Trophoblast cell (in vitro differentiated cells and primary cell): ENCODE data around the gene ANXA10.
A peak's percentile ranks its signal among the peaks of the same experiment; 100 is the strongest.

Experiments used
- DNase-seq, 2 donors: peaks; one replicate each; pipeline ENCODE4 v3.0.0-alpha.2; 2016
- H2AFZ ChIP-seq: 2 replicates; pipeline ENCODE4 v1.6.1; 2013; ENCODE audit warnings: low read length, moderate library complexity, mild to moderate bottlenecking; ENCODE audit not compliant: insufficient read depth, poor library complexity
- H2AK5ac ChIP-seq: 2 replicates; pipeline ENCODE4 v1.6.1; 2013; ENCODE audit warnings: mild to moderate bottlenecking, low read length
- H2BK120ac ChIP-seq: 2 replicates; pipeline ENCODE4 v1.6.1; 2013; ENCODE audit warnings: low read length, mild to moderate bottlenecking, moderate library complexity; ENCODE audit not compliant: insufficient read depth, poor library complexity
- H2BK12ac ChIP-seq: 2 replicates; pipeline ENCODE4 v1.6.1; 2013; ENCODE audit warnings: mild to moderate bottlenecking, low read length, moderate library complexity
- H2BK5ac ChIP-seq: 2 replicates; pipeline ENCODE4 v1.6.1; 2013; ENCODE audit warnings: low read length, low read depth, moderate library complexity, mild to moderate bottlenecking; ENCODE audit not compliant: poor library complexity
- H3K14ac ChIP-seq: 2 replicates; pipeline ENCODE4 v1.6.1; 2013; ENCODE audit warnings: mild to moderate bottlenecking, low read length
- H3K18ac ChIP-seq: 2 replicates; pipeline ENCODE4 v1.6.1; 2013; ENCODE audit warnings: mild to moderate bottlenecking, low read length
- H3K23ac ChIP-seq: 2 replicates; pipeline ENCODE4 v1.6.1; 2013; ENCODE audit warnings: low read length
- H3K27ac ChIP-seq: 2 replicates; pipeline ENCODE4 v1.5.1; 2013; ENCODE audit warnings: low read depth, mild to moderate bottlenecking, inconsistent platforms, low read length, moderate library complexity
- H3K27me3 ChIP-seq: 2 replicates; pipeline ENCODE4 v1.6.1; 2013; ENCODE audit warnings: inconsistent platforms, mild to moderate bottlenecking, low read length, moderate library complexity; ENCODE audit not compliant: insufficient read depth
- H3K36me3 ChIP-seq, 2 experiments: 1 replicate in 1 of 2; 2 replicates in 1 of 2; pipeline ENCODE4 v1.6.1; 2013; ENCODE audit warnings: low read length in 2 of 2, mild to moderate bottlenecking in 2 of 2, moderate library complexity in 1 of 2; ENCODE audit not compliant: insufficient read depth in 2 of 2, control insufficient read depth in 1 of 2
- H3K4ac ChIP-seq: 2 replicates; pipeline ENCODE4 v1.6.1; 2013; ENCODE audit warnings: low read depth, mild to moderate bottlenecking, low read length, moderate library complexity
- H3K4me1 ChIP-seq, 2 experiments: 1 replicate in 1 of 2; 2 replicates in 1 of 2; pipeline ENCODE4 v1.6.1; 2013; ENCODE audit warnings: low read length in 2 of 2, mild to moderate bottlenecking in 2 of 2, moderate library complexity in 1 of 2; ENCODE audit not compliant: insufficient read depth in 2 of 2, control insufficient read depth in 1 of 2
- H3K4me2 ChIP-seq: 2 replicates; pipeline ENCODE4 v1.6.1; 2013; ENCODE audit warnings: inconsistent platforms, mild to moderate bottlenecking, low read length, moderate library complexity
- H3K4me3 ChIP-seq: 2 replicates; pipeline ENCODE4 v1.5.1; 2013; ENCODE audit warnings: mild to moderate bottlenecking, low read depth, low read length, inconsistent platforms
- H3K79me1 ChIP-seq: one replicate; pipeline ENCODE4 v1.6.1; 2013; ENCODE audit warnings: low read length
- H3K79me2 ChIP-seq: 2 replicates; pipeline ENCODE4 v1.6.1; 2013; ENCODE audit warnings: low read length, mild to moderate bottlenecking; ENCODE audit not compliant: control insufficient read depth, insufficient read depth, poor library complexity
- H3K9ac ChIP-seq: 2 replicates; pipeline ENCODE4 v1.6.1; 2013; ENCODE audit warnings: mild to moderate bottlenecking, low read length
- H3K9me3 ChIP-seq: 2 replicates; pipeline ENCODE4 v1.6.1; 2013; ENCODE audit warnings: low read depth, mild to moderate bottlenecking, control low read depth, inconsistent platforms, low read length; ENCODE audit not compliant: insufficient read depth
- H4K12ac ChIP-seq: 2 replicates; pipeline ENCODE4 v1.6.1; 2013; ENCODE audit warnings: low read depth, mild to moderate bottlenecking, low read length, moderate library complexity
- H4K8ac ChIP-seq: 2 replicates; pipeline ENCODE4 v1.6.1; 2013; ENCODE audit warnings: low read depth, mild to moderate bottlenecking, low read length, moderate library complexity
- H4K91ac ChIP-seq: one replicate; pipeline ENCODE4 v1.6.1; 2013; ENCODE audit warnings: low read depth, mild to moderate bottlenecking, low read length, moderate library complexity
- WGBS: extraction: QIAGEN DNeasy Blood & Tissue Kit; methylation state at CpG from one replicate; pipeline ENCODE4 v1.1.7; 2013; ENCODE audit warnings: missing lambda C conversion rate; ENCODE audit not compliant: insufficient read length, insufficient coverage; ENCODE audit errors: extremely low coverage; 5-methylcytosine and 5-hydroxymethylcytosine counted together

Gene ANXA10

GRCh38 chr4:168218645-168219044, 126.3 kb downstream of the ANXA10 start:
- no peaks in the 10 kb centered on the region for H3K4me1 ChIP-seq
- H3K36me3 ChIP-seq: no peaks in the 10 kb centered on the region
- no peak overlapping the region for H4K12ac ChIP-seq
- no peak overlapping the region for H3K9ac ChIP-seq
- peak; percentile 14 to 91 for DNase-seq
- H2BK12ac ChIP-seq: no peak overlapping the region
- no peaks in the 10 kb centered on the region for H3K79me2 ChIP-seq
- no peak overlapping the region for H3K18ac ChIP-seq
- H3K4ac ChIP-seq: no peak overlapping the region
- no peak overlapping the region for H3K23ac ChIP-seq
- H2BK120ac ChIP-seq: no peak overlapping the region
- H3K4me3 ChIP-seq: no peak overlapping the region
- no peak overlapping the region for H2AK5ac ChIP-seq
- H4K8ac ChIP-seq: no peak overlapping the region
- H3K4me2 ChIP-seq: no peak overlapping the region
- no peak overlapping the region for H2AFZ ChIP-seq
- no peaks in the 10 kb centered on the region for H3K9me3 ChIP-seq
- H3K27ac ChIP-seq: no peak overlapping the region
- H2BK5ac ChIP-seq: no peak overlapping the region
- H3K27me3 ChIP-seq: no peaks in the 10 kb centered on the region
- H3K14ac ChIP-seq: no peak overlapping the region
- no peaks in the 10 kb centered on the region for H3K79me1 ChIP-seq
- no CpG with 5 or more reads among the region's 1 CpG for WGBS
- H4K91ac ChIP-seq: no peak overlapping the region

DNA sequence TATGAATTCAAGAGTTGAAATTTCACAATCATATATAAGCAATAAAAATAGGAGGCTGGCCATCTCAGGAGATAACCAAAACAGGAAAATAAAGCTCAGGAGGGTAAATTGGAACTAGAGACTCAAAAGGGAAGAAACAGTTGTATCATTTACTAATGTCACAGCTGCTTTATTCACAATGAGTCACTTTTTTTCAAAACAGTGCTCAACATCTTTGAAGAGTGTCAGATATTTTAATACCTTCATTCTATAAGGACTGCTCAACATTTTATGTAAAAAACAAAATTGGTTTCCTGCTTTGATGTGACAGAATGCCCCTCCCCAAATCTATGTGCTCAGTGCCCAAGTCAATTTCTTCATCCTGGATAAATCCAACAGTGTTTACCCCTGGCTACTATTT, 128.6 kb downstream of the ANXA10 start:
- DNase-seq: no peak
- Histone ChIP-seq H2BK120ac (no peak overlapping the region), H3K9me3 (no peaks in the 10 kb centered on the region), H2BK12ac (no peak overlapping the region), H3K4me2 (no peak overlapping the region), H2AFZ (no peak overlapping the region), H3K14ac (no peak overlapping the region), H3K79me2 (no peaks in the 10 kb centered on the region), H3K4me3 (no peak overlapping the region), H3K36me3 (no peaks in the 10 kb centered on the region), H3K4me1 (no peaks in the 10 kb centered on the region), H2AK5ac (no peak overlapping the region), H3K27me3 (no peaks in the 10 kb centered on the region), H3K9ac (no peak overlapping the region), H3K23ac (no peak overlapping the region), H3K79me1 (no peaks in the 10 kb centered on the region), H4K8ac (no peak overlapping the region), H4K12ac (no peak overlapping the region), H3K4ac (no peak overlapping the region), H3K27ac (no peak overlapping the region), H4K91ac (no peak overlapping the region), H3K18ac (no peak overlapping the region), H2BK5ac (no peak overlapping the region)

DNA sequence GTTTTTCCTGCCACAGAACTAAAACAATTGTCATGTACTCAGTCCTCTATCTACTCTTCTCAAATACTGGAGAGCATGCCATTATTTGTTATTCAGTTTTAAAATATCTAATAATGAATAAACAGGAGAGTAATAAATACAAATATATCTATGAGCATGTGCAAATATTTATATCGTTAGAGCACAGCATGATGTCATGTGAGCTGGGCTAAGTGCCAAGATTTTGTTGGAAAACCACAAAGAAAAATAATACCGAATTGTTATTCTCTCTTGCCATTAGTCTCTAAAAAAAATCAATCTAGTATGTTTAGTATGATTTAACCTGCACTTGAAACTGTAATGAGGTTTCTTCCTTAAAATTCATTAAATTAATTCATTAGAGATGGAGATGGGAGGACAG, 129.0 kb downstream of the ANXA10 start:
- WGBS: no CpG with 5 or more reads among the region's 2 CpGs
- peak in 1 of 2 donors; percentile 2 for DNase-seq
- no peak overlapping the region for H3K4me2 ChIP-seq

More for the DNA sequence above, 129.0 kb downstream of the ANXA10 start:
- Histone ChIP-seq H3K4ac (no peak overlapping the region), H2BK12ac (no peak overlapping the region), H3K4me3 (no peak overlapping the region), H4K12ac (no peak overlapping the region), H3K9me3 (no peaks in the 10 kb centered on the region), H3K18ac (no peak overlapping the region), H3K4me1 (no peaks in the 10 kb centered on the region), H3K79me2 (no peaks in the 10 kb centered on the region), H3K23ac (no peak overlapping the region), H2AFZ (no peak overlapping the region), H3K27me3 (no peaks in the 10 kb centered on the region), H4K8ac (no peak overlapping the region), H2AK5ac (no peak overlapping the region), H3K36me3 (no peaks in the 10 kb centered on the region), H3K9ac (no peak overlapping the region), H3K27ac (no peak overlapping the region), H2BK120ac (no peak overlapping the region), H3K14ac (no peak overlapping the region), H4K91ac (no peak overlapping the region), H2BK5ac (no peak overlapping the region), H3K79me1 (no peaks in the 10 kb centered on the region)
